Non-pigmented ciliary epithelial cell (primary cell): ENCODE measurements around the gene SDHD.
A peak's percentile ranks its signal among the peaks of the same experiment; 100 is the strongest.

Experiments used
- DNase-seq: peaks from one replicate; pipeline ENCODE4 v3.0.0-alpha.2; 2010; ENCODE audit warnings: low read depth

Gene SDHD

DNA sequence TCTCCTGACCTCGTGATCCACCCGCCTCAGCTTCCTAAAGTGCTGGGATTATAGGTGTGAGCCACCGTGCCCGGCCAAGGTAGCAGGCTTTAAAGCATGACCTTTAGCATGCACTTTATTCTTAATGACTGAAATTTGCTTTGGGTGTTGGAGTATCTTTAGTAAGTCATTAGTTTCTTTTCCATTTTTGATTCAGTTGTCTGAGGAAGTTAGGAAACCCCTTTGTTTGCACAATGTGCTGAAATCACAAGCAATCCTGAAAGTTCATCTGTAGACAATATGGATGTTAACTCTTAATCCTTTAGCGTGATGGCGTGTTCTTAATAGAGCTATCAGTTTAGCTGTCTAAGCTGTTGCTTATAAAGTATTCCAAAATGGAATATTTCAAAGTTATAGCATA, 16.8 kb downstream of the SDHD start:
- DNase-seq, result no peak

DNA sequence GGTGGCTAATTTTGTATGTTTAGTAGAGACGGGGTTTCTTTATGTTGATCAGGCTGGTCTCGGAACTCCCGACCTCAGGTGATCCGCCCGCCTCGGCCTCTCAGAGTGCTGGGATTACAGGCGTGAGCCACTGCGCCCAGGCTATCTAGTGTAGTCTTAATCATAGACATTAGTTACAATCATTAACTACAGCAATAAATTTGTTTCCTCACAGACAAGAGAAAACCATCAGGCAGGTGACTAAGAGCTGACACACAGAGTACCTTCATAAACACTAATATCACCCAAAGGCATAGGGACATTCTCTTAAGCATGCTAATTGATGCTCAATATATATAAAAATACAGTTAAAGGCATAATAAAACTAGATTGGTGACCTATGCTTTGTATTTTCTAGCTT, 19.4 kb downstream of the SDHD start:
- no peak for DNase-seq

DNA sequence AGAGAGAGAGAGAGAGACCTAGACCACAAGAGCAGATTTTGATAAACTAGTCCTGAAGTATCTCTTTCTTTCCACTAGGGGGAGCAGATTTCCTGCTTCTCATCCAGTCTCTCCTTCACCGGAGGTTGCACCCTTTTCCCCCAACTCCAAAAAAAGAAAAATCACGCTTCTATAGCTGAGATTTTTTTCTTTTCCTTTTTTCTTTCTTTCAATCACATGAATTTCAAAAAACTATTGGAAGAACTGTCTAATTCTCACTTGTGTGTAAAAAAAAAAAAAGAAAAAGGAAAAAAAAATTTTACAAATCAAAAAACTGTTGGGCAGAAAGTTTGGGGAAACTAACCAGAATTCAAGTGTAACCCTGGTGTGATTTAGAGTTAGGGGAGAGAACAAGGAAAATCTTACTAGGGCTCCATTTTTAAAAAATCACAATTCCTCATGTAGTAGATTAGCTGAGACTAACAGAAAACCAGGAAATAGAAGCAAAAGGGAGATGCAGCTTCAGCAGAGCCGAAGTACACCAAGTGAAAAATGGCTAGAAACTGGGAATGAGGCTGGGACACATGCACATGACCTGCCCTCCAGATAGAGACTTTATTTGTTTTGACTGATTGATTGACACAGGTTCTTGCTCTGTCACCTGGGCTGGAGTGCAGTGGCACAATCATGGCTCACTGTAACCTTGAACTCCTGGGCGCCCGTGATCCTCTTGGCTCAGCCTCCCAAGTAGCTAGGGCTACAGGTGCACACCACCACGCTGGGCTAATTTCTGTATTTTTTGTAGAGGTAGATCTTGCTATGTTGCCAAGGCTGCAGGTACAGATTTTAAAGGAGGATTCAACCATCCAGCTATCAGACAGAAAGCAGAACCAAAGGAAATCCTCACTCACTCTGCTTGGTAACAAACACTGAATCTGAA, 27.1 kb downstream of the SDHD start:
- no peak for DNase-seq

DNA sequence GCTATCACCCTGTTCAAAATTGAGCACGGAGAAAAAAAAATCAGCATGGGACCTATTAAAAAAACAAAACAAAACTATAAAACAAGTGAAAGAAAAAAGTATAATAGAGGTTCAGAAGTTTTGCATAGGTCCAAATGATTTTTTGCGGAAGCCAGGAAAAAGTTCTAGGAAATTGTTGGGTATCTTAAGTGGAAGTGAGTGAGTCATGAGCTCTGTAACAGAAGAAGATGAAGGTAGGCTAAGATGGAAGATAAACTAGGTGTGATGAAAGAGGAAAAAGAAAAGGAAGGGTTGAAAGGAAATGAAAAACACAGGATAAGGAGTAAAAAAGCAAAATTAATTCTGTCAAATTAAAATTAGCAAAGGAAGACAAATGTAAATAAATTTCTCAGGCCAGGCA, 27.8 kb downstream of the SDHD start:
- no peak for DNase-seq

DNA sequence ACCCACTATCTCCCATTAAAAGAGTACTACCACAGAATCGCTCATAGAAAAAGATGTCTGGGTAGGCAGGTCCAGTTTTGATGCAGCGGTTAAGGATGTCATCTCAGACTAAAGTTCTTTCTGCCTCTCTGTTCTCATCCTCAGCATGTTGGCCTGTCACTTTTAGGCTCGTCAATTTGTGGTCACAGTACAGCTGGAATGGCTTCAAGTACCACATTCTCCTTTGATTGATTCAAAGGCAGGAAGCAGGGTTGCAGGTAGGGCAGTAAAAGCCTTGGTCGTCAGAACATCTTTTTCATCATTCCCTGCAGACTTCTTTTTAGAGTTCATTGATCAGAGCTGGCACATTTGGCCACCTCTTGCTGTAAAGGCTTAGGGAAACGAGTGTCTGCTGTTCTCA, 28.7 kb downstream of the SDHD start:
- no peak for DNase-seq

DNA sequence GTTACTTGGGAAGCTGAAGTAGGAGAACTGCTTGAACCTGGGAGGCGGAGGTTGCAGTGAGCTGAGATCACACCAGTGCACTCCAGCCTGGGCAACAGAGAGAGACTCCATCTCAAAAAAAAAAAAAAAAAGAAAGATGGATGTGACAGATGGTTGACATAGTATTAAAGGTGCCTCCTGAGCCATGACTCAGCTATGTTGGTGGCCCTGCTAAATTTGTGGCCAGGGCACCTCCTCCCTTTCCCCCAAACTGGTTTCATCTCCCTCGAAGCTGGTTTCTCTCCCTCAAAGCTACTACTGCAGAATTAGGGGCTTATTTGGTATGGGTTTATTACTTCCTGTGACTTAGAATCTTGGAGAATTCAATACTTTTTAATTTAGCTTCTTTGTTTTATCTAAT, 31.5 kb downstream of the SDHD start:
- no peak for DNase-seq

DNA sequence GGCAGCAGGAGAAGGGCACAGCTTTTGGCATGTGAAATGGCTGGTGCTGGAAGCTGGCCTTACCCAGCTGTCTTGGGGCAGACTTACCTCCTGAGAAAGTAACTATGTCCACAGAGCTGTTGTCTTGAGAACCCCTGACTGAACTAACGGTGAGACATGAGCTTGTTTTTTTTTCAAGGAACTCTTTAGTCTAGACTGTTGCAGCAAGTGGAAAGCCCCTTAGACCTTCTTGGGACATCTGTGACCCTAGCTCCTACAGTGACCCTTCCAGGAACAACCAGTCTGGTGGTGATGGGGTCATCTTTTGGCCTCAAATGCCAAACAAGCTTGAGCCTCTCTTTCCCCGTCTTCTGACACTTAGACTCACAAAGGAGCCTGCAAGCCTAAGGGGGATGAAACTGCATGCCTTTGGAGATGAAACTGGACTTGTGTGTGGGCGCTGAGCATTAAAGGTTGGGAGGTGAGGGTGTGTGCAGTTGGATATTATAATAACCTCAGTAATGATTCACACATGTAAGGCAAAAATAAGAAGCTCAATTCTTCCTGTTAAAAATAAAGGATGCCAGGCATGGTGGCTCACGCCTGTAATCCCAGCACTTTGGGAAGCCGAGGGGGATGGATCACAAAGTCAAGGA, 35.4 kb downstream of the SDHD start:
- no peak for DNase-seq

DNA sequence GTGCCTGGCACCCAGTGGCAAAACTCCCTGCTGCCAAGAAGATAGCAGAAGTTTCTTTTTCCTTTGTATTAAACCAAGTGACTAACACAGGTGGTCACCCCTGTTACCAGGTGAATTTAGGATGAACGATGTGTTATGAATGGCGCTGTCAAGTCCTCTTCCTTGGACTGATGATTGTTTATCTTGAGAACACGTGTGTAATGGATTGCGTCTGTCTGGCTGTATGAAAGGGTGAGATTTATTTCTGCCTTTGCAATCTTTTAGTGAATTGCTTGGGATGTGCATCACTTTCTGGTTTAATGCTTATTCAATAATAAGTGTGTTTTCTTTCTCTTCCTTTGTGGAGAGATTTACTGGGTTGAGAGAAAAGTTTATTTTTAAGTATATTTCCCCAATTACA, 36.5 kb downstream of the SDHD start:
- DNase-seq, result no peak

DNA sequence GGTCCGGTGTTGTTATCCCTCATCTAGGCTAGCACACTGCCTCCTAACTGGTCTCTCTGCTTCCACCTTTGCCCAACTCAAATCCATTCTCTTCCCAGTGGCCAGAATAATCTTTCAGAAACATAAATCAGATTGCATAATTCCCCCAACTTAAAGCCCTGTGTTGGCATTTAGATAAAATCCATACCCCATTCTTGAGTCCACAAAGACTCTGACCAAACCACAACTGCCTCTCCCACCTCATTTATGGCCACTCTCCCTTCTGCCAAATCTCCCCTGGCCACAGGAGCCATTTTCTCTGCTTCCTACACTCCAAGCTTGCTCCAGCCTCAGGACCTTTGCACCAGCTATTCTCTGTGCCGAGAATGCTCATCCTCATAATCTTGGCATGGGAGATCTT, 40.4 kb downstream of the SDHD start:
- DNase-seq, result no peak

DNA sequence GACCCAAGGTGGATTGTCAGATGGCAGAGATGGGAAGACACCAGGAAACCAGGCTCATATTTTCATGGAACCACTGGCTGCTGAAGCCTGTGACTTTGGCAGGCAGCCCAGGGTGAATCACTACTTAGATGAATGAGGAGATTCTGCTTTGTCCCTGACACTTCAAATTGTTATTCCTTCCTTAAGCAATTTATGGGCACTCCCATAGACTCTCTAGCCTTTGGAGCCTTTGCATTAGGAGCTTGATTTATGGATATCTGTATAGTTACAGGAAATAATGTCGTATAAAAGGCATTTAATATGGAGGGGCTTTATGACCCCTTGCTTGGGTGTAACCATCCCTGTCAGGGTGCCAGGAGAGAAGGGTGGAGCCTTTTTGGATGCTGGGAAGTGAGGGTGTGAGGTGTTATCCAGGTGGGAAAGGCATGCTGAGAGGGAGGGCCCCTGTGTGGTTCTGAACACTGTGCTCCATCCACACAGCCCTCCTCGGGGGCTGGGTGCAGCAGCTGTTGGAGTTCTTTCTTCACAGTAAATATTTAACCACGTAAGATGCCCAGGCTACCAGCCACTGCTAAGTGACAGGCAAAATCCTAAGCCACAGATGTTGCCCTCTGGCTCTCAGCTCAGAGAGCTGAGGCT, 41.9 kb downstream of the SDHD start:
- DNase-seq, result peak; percentile 30

DNA sequence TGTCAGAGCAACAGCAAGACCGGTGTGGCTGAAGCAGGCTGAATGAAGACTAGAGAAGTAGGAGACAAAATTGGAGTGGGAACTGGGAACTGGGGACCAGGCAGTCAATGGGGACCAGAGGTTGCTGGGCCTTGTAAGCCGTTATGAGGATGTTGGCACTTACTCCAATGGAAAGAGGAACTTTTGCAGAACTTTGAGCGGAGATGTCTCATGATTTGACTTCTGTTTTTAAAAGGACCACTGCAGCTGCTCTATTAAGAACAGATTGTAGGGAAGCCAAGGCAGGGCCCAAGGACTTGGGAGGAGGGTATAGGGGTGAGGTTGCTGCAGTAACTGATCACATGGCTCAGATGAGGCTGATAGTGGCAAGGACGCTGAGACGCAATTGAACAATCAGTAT, 43.0 kb downstream of the SDHD start:
- no peak for DNase-seq

DNA sequence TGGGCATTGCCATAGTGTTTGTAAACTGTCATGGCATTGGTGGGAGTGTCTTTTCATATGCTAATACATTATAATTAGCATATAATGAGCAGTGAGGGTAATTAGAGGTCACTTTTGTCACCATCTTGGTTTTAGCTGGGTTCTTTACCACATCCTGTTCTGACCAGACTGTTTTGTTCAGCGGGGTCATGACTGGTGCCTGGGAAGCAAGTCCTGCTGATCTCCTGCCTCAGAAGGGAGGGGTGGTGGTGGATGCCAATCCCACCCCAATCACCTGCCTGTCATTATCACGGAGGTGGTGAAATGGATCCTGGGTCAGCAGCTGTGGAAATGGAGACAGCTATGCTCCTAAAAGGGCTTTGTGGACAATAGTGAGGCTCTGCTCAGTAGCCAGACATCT, 46.1 kb downstream of the SDHD start:
- DNase-seq, result no peak

DNA sequence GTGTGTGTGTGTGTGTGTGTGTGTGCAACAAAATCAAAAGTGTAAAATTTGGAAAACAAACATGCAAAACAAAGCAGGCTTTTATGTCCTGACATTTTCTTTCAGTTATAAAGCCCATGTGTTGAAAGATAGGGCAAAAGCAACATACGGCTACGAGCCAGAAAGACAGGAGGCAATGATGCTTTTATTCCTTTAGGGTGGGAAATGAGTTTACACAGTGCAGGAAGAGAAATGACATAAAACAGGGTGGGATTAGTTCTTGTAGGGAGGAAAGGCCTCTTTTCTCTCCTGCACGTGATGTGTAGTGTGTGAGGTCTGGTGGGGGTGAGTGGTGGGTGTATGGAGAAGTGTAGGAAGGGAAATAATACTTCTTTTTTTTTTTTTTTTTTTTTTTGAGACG, 47.8 kb downstream of the SDHD start:
- no peak for DNase-seq

DNA sequence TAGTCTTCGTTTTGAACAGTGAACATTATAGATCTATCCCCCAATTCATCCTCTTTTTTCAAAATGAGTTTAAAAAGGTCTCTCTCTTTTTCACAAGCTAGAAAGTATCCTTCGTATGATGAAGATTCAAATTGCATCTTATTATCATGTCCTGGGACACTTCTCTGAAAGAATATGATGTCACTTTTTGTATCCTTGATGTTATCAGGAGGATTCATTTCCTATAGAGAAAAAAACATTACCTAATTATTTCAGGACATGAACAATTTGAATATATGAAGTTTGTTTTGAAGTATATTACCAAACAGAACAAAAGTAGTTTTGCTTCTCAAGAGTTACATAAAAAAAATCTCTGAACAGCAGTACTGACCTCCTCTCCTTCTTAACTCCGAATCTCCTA, 56.9 kb downstream of the SDHD start:
- no peak for DNase-seq
